Left forelimb (tissue), 1 donor: ENCODE data around the gene TBL1XR1.

Source experiments
- DNase-seq: peaks from one replicate; pipeline ENCODE4 v3.0.0-alpha.2; 2018; ENCODE audit warnings: low spot score

The TBL1XR1 gene

DNA sequence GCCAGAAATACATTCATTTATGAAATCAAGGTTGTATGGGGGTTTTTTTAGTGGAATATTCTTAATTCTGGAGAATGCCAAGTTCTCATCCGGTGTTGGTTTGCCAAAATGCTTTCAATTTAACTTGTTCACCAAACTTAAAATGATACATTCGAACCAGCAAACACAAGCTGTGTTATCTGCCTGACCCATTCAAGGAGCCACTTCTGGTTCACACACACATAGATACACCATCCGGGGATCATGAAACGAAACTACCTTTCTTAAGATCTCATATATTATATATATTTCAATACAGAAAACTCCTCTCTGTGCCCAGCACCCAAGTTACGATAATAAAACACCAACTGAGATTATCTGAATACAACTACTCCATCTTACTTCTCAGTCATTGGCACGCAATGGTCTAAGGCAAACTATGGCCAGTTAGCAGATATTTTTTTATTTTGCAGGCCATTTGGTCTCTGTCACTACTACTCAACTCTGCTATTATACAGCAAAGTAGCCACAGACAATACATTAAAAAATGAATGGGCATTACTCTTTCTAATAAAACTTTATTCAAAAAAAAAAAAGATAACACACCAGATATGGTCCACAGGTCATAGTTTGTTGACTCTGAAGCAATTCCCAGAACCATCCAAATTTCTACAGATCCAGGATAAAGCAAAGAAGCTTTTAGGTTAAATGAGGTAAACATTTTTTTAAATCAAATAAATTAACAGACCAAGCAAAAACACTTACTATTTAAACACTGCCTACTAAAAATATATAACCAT lies 89.6 kb downstream of the TBL1XR1 start:
- DNase-seq = no peak

DNA sequence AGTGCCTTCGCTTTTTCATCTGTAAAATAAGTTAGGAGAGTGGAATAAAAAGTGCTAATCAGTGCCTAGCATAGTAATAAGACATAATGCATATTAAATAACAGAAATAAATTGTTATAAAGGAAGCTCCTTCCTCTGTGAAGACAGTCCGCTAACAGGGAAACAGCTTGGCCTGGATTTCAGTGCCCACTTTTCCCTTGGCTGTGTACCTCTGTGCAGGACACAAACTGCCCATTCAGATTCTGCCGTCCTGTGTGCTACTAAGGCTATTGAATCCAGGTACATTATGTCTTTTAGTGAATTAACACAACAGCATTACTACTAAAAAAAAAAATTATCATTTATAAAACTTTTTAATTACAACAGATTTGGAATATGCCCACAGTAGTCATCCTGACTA lies 90.7 kb downstream of the TBL1XR1 start:
- DNase-seq = no peak

DNA sequence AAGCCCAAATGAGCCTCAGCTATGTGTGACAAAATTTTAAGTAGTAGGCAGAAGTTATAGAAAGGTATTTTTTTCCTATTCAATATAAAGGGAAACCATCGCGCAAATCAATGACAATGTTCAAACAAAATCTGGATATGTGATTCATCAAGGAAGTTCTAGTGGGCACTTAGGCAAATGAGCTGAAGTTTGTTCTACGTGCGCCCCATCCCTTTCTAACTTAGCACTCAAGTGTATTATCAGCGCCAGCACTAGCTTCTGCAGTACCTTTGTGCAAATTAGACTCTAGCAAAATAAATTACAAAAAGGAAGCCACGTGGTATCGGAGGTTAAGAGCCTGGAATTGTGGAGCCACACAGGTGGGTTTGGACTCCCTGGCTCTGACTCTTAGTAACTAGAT lies 91.1 kb downstream of the TBL1XR1 start:
- DNase-seq = no peak

DNA sequence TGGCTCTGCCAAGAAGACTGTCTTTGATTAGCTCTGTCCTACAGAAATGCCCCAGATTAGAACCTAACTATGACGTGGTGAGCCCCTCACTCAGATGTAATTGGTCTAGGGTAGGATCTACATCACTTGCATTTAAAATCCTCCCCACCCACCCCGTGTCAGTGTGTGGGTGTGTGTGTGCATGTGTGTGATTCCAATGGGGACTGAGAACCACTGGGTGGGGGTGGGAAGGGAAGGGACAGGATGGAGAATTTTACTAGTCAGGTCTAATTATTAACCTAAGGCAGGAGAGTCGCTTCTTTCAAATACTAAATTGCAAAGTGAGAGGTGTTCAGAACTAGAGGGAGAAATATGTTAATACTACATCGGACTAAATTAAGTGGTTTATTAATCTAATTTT lies 91.7 kb downstream of the TBL1XR1 start:
- no peak for DNase-seq

DNA sequence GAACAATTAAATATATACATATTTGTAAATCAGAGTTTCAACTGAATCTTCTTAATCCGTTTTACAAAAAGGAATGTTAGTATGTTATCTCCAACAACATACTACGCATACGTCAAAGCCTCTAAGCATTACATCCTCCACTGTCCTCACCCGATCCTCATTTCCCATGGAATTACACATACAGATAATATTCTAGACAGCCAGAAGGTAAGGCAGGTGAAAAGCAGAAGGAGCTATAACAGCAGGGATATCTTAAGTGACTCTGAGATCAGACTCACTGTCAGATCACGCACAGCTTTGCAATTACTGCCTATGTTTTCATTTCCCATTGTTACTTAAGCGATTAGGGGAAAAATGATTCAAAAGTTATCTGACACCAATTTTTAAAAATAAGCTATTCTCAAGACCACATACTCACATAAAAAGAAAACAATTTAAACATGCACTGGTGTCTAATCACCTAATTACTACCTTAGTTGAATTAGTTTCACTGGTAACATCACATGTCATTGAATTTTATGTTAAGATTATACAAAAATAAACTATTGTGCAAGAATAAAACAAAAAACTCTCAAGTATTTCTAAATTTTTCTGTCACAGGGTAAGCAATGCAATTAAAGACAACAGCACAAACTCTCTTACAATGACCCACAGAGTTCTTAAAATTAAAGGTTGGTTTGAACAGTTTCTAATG lies 92.8 kb downstream of the TBL1XR1 start:
- DNase-seq = no peak

DNA sequence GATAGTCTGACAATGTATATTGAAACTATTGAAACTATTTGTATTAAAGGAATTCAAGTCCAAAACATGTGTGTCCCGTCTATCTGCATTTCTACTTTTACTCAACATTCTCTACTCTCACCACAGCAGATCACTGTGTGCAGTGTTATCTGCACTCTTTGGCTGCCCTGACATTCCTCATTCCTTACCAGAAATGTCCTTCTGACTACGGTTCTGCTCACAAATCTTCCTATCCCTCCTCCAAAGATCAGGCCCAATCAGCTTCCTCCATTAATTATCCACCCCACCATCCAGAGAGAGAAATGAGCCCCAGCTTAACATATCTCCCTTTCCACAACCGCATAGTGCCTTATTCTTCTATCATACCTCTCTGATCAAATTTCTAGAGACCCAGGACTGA lies 94.7 kb downstream of the TBL1XR1 start:
- no peak for DNase-seq

DNA sequence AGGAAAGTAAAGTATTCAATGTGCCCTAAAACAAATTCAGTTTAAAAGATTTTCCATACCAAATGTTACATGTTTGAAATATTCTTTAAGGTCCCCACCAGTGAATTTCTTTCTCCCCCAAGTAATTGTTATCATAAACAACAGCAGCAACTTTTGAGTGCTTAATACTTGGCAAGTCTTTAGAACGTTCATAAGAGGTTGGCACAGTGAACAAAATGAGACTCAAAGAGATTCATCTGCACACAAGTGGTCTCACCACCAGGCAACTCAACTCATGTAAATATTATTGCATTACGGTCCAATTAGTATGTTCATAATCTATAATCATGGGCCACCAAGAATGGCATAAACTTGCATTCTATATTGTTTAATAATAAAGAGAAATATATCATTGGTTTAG lies 98.7 kb downstream of the TBL1XR1 start:
- no peak for DNase-seq

DNA sequence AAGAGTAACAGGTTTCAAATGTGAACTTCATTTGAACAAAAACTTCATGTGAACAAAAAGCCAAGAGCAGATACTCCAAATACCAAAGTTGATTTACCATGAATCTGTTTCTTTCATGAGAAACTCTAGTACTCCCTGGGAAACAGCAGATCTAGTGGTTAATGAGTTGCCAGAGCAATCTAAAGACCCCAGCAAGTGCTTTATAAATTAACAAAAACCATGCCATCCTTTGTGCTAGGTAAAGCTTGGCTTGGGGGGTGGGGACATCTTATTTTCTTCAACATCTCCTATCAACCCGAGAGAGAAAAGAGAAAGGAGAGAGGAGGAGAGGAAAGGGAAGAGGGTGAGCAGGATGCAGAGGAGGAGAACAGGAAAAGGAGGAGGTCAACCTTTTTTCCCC lies 100.7 kb downstream of the TBL1XR1 start:
- no peak for DNase-seq

DNA sequence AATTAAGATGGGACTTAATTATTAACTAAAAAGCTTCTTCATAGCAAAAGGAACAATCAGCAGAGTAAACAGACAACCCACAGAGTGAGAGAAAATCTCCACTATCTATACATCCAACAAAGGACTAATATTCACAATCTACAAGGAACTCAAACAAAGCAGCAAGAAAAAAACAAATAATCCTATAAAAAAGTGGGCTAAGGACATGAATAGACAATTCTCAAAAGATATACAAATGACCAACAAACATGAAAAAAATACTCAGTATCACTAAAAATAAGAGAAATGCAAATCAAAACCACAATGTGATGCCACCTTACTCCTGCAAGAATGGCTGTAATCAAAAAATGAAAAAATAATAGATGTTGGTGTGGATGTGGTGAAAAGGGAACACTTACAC lies 103.3 kb downstream of the TBL1XR1 start:
- DNase-seq = no peak

DNA sequence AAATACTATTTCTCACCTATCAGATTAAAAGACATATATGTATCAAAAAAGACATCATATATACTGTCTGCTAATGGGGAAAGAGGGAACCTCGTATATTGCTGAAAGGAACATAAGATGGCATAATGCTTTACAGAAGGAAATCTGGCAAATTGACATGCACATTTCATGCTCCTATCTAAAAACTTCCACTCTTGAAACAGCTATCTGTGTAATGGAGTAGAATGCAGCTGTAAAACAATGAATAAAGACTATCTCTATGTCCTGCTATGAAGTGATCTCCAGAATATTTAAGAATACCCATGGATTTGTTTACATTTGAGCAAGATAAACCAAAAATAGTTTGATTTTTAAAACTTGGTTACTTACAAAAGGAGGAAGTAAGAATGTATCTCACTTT lies 107.4 kb downstream of the TBL1XR1 start:
- no peak for DNase-seq

DNA sequence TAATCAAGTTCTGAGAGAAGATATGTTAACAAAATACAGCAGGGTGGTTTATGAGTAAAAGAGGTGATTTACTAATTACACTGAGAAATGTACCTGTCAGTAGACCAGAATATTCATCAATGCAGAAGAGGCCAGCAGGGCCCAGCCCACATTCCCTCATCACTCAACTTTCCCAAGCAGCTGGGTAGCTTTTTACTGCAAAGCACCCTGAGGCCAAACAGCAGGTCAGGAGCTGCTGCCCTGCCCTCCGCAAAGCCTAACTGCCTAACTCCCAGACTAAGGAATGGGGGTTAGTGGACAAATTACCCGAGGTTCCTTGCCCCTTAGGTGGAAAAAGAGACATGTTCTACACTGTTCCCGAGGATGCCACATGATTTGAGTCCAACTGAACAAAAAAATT lies 108.2 kb downstream of the TBL1XR1 start:
- DNase-seq = no peak

DNA sequence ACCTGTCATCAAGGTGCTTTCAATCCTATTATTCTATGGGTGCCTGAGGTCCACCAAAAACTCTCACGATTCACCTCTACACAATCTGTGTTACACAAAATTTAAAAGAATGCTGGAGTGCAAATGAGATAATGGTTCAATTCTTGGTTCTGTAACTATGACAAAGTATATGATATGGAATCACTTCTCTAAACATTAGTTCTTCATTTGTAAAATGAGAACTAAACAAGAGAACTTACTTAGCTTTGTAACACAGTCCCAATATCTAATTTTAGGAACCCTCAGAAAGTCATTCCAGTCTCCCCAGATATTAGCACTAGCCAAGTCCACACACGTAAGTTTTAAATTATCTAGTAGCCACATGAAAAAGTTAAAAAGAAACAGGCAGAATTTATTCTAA lies 111.5 kb downstream of the TBL1XR1 start:
- DNase-seq = no peak

DNA sequence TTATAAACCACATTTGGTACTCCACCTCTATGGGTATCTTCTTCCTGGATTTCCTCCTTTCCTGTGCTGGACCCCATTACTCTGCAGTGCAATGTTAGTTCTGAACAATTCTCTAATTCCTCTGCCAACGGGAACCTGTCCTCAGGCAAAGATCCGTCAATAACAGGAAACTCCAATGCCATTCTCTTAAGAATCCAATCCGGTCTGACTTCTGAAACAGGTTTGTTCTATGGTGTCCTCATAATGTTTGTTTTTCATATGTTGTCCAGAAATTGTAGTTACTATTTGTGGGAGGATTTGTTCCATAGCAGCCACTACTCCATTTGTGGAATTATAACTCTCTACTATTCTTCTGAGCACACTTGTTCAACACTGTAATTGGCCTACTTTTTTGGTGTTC lies 112.7 kb downstream of the TBL1XR1 start:
- DNase-seq = no peak

DNA sequence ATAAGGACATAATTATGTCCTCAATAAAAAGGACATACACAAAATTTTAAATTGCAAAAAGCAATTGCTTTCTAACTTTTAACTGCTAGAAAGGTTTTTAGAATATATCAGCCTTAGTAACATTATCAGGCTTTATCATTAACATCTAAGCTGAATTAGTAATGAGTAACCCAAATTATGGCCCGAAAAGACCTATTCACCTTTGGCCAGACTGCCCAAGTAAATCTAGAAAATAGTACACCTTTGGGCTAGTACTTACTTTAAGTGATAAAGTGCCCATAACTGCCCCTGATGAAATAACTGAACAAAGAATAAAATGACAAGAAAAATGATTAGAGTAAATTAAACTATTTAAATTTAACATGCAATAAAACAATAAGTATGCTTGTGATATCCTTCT lies 117.2 kb downstream of the TBL1XR1 start:
- DNase-seq = no peak

DNA sequence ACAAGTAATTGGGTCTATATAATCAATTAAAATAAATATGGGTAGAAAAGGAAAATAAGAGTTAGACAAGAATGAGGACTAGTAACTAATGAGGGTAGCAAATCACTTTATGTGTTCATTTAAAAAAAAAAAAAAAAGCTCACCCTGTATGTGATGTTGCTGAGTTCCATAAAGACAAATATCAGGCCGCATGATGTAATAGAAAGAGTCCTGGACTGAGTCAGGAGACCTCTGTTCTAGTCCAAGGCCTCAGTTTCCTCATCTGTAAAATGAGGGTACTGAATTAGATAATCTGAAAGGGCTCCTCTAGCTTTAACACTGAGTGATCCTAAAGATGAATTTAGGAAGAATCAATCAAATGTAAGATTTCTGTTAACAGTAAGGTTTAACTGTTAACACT lies 117.6 kb downstream of the TBL1XR1 start:
- no peak for DNase-seq

DNA sequence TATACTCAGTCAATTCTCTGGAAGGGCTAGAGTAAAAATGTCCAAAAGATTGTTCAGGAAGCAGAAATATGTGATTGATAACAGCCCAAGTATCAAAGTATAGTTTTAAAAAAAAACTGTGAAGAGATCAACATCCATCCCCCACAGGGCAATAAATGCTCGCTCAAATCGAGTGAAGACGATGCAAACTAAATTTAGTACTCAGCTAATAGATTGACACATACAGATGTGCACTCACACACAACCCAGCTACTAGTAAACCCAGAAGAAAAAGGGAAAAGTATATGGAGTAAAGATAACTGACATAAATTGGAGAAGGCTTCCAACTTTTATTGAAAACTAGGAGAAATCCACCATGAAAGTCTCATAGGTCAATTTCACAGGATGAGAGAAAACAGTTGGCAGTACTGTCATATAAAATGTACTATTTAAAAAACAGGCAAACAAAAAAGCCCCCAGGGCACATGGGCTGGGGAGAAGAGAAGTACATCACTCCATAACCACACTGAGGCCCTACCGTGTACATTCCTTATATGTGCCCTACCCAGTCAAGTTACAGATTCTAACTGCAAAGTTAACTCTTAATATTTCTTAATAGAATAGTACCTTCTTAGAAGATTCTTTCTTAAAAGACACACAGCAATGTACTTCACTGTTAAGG lies 125.7 kb downstream of the TBL1XR1 start:
- no peak for DNase-seq

DNA sequence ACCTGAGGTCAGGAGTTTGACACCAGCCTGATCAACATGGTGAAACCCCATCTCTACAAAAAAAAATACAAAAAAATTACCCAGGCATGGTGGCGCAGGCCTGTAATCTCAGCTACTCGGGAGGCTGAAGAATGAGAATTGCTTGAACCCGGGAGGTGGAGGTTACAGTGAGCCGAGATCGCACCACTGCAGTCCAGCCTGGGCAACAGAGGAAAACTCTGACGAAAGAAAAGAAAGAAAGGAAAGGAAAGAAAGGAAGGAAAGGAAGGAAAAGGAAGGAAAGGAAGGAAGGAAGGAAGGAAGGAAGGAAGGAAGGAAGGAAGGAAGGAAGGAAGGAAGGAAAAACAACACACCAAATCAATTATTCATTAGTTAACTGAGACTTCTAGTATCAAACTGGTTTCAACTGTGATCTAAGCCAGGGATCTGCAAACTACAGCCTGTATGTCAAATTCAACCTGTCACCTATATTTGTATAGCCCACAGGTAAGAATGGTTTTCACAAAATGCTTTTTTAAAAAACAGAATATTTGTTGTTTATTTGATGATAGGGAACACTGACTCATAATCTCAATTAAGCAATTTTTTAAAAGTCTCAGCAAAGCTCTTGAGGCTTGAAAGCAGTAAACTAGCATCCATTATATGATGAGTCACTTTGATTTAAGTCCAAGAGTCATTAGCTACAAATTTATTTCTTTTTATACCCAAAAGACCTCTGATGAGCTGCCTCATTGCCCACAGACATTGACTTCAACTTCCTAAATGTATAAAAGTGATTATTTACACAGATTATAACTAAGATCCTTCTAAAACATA lies 127.6 kb downstream of the TBL1XR1 start:
- no peak for DNase-seq

DNA sequence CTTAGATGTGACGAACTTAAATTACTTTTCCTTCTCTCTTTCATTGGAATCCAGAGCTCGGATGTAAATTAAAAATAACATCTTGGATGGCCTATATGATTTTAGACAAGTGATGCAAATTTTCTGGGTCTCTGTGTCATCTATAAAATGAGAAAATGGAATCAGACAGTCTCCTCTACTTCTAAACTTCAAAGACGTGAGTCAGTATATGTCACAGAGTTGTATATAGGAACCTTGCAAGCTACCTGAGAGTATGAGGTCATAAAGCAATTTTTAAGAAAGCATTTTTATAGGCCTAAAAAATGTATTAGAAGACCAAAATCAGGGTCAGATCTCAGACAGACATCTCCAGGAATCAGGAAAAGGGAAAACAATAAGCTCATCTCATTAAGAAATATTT lies 128.3 kb downstream of the TBL1XR1 start:
- no peak for DNase-seq

DNA sequence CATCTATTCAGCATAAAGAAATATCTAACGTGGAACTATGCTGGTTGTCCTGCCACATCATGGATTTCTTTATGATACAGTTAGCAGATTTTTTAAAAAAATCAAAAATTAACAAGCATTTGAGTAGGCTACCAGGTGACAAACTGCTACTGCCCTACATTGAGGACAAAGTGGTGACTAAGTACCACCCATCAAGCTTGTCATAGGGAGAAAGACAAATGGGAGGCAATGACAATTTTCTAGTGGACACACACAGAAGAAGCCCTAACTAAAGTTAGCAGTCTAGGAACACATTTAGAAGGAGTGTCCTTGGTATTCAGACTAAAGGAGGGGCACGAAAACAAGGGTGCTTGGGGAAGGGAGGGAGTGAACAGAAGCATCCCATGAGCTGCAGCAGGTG lies 131.2 kb downstream of the TBL1XR1 start:
- no peak for DNase-seq

DNA sequence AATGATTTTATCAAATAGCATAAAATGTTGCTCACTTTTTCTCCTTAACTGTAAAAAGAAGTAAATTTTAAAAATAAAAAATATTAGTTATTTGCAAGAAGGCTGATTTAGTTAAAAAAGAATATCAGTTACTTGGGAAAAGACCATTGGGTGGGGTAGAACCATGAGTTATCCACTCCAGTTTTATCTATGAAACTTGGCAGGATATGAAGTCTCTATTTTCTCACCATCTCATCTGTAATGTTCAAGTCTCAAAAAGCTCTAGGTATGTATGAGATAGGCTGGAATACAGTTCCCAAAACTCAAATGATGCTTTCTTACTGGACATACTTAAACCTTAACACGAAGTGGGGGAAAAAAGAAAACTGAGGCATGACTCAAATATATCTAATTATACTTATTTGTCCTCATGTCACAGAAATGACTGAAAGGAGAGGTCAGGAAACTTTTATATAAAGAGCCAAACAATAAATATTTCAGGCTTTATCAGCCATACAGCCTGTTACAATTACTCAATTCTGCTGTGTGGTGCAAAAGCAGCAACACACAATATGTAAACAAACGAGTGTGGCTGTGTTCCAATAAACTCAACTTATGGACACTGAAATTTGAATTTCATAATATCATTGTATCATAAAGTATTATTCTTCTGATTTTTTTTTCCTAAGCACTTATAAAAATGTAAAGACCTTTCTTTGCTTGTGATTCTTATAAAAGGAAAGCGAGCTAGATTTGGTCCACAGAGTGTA lies 131.8 kb downstream of the TBL1XR1 start:
- DNase-seq = no peak

DNA sequence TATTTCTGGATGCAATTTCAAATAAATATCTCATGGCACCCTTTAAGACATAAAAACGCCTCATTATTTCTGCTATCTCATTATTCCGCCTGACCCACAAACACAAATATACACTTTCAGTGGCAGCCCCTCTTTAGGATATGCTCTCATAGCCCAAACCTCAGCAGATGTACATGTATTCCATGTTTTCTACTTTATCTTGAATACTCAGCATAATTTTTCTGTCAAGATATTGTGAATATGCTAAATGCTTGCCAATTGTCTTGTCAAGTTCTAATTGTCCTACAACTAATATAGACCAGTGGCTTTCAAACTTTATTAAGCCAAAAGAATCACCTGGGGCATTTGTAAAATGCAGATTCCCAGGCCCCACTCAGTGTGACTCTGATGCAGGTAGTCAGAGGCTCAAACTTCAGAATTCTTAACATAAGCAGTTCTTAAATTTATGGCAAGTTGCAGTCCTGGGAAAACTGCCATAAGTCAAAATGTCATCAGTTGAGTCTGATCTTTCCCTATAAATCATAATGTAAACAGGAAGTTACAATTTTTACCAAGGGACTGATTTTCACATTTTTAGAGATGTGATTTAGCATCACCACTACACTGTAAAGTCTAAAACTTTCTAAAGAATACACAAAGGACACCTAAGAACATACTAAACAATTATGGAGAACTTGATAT lies 135.1 kb downstream of the TBL1XR1 start:
- DNase-seq = no peak
